ENCODE data around the gene PIGP. TPM values are rescaled to one million over a fixed set of nuclear protein-coding genes. Genes with fewer than 3 reads are reported as not detected.
"Not testable (repeated sequence)": the region's sequence is repeated elsewhere in the genome, so short reads cannot be mapped to it uniquely, and the experiment has no call there.

Gene PIGP
- total RNA-seq, 2 donors from 2014 or later: 28.3 to 29.4 TPM

DNA sequence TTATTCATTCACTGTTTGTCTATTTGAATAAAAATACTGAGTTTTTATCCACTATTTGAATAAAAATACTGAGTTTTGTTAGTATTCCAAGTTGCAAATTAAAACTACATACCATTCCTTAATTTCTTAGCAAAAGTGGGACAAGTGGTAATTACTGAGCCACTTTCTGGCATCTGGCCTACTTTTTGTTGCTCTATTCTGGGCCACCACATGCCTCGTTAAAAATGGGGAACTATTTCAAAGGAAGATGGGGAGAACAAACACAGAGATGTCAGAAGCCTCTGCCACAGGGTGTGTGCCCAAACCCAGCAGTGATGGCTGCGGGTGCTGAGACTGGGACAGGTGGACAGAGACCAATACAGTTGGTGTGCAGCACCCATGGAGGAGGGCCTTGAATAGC, 14.6 kb downstream of the PIGP start:
- Mint-ChIP-seq H3K4me1 (peaks cover 38% of the 10 kb centered on the region), H3K27ac (no peak overlapping the region), H3K4me3 (no peak overlapping the region), H3K9me3 (peaks cover 13% of the 10 kb centered on the region), H3K36me3 (ENCODE audit: low read depth) (no peaks in the 10 kb centered on the region), H3K27me3 (ENCODE audit: insufficient read depth) (peaks cover 2% of the 10 kb centered on the region)
- 77 to 86% methylated on average over 1 to 2 of the region's 2 CpGs for WGBS, 2 experiments (ENCODE audit: insufficient coverage in 1 of 2, insufficient read length in 1 of 2)
- Histone ChIP-seq H3K27me3 (ENCODE audit: control insufficient read depth, insufficient read depth, low read length, poor library complexity, severe bottlenecking) (no peaks in the 10 kb centered on the region), H3K36me3 (ENCODE audit: control insufficient read depth, insufficient read depth, low read length) (no peaks in the 10 kb centered on the region), H3K4me1 (ENCODE audit: control insufficient read depth, insufficient read depth, low read length) (peaks cover 7% of the 10 kb centered on the region), H3K9me3 (ENCODE audit: control insufficient read depth, low read length) (peaks cover 9% of the 10 kb centered on the region), H3K27ac (ENCODE audit: low read depth, low read length) (no peak overlapping the region), H3K9ac (ENCODE audit: extremely low read depth, low read length, poor library complexity, severe bottlenecking) (no peak overlapping the region), H3K4me3 (ENCODE audit: low read length) (no peak overlapping the region)
- DNase-seq: no peak
- TF ChIP-seq, protein P1, sequence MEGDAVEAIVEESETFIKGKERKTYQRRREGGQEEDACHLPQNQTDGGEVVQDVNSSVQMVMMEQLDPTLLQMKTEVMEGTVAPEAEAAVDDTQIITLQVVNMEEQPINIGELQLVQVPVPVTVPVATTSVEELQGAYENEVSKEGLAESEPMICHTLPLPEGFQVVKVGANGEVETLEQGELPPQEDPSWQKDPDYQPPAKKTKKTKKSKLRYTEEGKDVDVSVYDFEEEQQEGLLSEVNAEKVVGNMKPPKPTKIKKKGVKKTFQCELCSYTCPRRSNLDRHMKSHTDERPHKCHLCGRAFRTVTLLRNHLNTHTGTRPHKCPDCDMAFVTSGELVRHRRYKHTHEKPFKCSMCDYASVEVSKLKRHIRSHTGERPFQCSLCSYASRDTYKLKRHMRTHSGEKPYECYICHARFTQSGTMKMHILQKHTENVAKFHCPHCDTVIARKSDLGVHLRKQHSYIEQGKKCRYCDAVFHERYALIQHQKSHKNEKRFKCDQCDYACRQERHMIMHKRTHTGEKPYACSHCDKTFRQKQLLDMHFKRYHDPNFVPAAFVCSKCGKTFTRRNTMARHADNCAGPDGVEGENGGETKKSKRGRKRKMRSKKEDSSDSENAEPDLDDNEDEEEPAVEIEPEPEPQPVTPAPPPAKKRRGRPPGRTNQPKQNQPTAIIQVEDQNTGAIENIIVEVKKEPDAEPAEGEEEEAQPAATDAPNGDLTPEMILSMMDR (conservative IDR thresholded peaks at IDR 0.05): no peak

GRCh38 chr21:37057614-37058013, 15.3 kb downstream of the PIGP start:
- WGBS, 2 experiments (ENCODE audit: insufficient coverage in 1 of 2, insufficient read length in 1 of 2): 90 to 91% methylated on average over 4 to 7 of the region's 7 CpGs
- H3K27ac Mint-ChIP-seq: no peak overlapping the region
- H3K9me3 Mint-ChIP-seq: peaks cover 13% of the 10 kb centered on the region
- TF ChIP-seq, protein P1 (conservative IDR thresholded peaks at IDR 0.05): no peak
- Histone ChIP-seq H3K27ac (ENCODE audit: low read depth, low read length) (no peak overlapping the region), H3K9ac (ENCODE audit: extremely low read depth, low read length, poor library complexity, severe bottlenecking) (no peak overlapping the region), H3K27me3 (ENCODE audit: control insufficient read depth, insufficient read depth, low read length, poor library complexity, severe bottlenecking) (no peaks in the 10 kb centered on the region), H3K36me3 (ENCODE audit: control insufficient read depth, insufficient read depth, low read length) (no peaks in the 10 kb centered on the region), H3K4me1 (ENCODE audit: control insufficient read depth, insufficient read depth, low read length) (peaks cover 7% of the 10 kb centered on the region), H3K4me3 (ENCODE audit: low read length) (no peak overlapping the region), H3K9me3 (ENCODE audit: control insufficient read depth, low read length) (peaks cover 9% of the 10 kb centered on the region)
- H3K36me3 Mint-ChIP-seq (ENCODE audit: low read depth): no peaks in the 10 kb centered on the region
- H3K4me3 Mint-ChIP-seq: no peak overlapping the region
- peaks cover 2% of the 10 kb centered on the region for H3K27me3 Mint-ChIP-seq (ENCODE audit: insufficient read depth)
- H3K4me1 Mint-ChIP-seq: peaks cover 39% of the 10 kb centered on the region
- DNase-seq: no peak

- no peak overlapping the region for H3K9ac ChIP-seq (ENCODE audit: extremely low read depth, low read length, poor library complexity, severe bottlenecking)
- H3K9me3 ChIP-seq (ENCODE audit: control insufficient read depth, low read length): peaks cover 13% of the 10 kb centered on the region
- TF ChIP-seq, protein P1 (conservative IDR thresholded peaks at IDR 0.05): no peak
- peaks cover 36% of the 10 kb centered on the region for H3K4me1 Mint-ChIP-seq
- DNase-seq: no peak
- peaks cover 4% of the 10 kb centered on the region for H3K4me1 ChIP-seq (ENCODE audit: control insufficient read depth, insufficient read depth, low read length)
- H3K27me3 Mint-ChIP-seq (ENCODE audit: insufficient read depth): peaks cover 10% of the 10 kb centered on the region
- 88 to 89% methylated on average over 2 of the region's 2 CpGs for WGBS, 2 experiments (ENCODE audit: insufficient coverage in 1 of 2, insufficient read length in 1 of 2)
- no peak overlapping the region for H3K27ac ChIP-seq (ENCODE audit: low read depth, low read length)
- no peak overlapping the region for H3K4me3 Mint-ChIP-seq
- no peaks in the 10 kb centered on the region for H3K27me3 ChIP-seq (ENCODE audit: control insufficient read depth, insufficient read depth, low read length, poor library complexity, severe bottlenecking)
- H3K36me3 ChIP-seq (ENCODE audit: control insufficient read depth, insufficient read depth, low read length): no peaks in the 10 kb centered on the region
- H3K9me3 Mint-ChIP-seq: peaks cover 18% of the 10 kb centered on the region
- no peak overlapping the region for H3K27ac Mint-ChIP-seq
- H3K4me3 ChIP-seq (ENCODE audit: low read length): peak overlapping the region; percentile 11
- no peaks in the 10 kb centered on the region for H3K36me3 Mint-ChIP-seq (ENCODE audit: low read depth)
Measured at GRCh38 chr21:37055271-37055855, 17.5 kb downstream of the PIGP start.

DNA sequence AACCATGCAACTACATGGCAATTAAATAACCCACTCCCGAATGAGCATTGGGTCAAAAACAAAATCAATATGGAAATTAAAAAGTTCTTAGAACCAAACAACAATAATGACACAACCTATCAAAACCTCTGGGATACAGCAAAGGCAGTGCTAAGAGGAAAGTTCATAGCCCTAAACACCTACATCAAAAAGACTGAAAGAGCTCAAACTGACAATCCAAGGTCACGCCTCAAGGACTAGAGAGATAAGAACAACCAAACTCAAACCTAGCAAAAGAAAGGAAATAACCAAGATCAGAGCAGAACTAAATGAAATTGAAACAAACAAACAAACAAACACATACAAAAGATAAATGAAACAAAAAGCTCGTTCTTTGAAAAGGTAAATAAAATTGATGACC, 23.1 kb downstream of the PIGP start:
- Histone ChIP-seq H3K4me3 (ENCODE audit: low read length) (peak overlapping the region; percentile 50), H3K4me1 (ENCODE audit: control insufficient read depth, insufficient read depth, low read length) (peaks cover 14% of the 10 kb centered on the region), H3K9me3 (ENCODE audit: control insufficient read depth, low read length) (peaks cover 11% of the 10 kb centered on the region)
- H3K9ac ChIP-seq (ENCODE audit: extremely low read depth, low read length, poor library complexity, severe bottlenecking); H3K27ac ChIP-seq (ENCODE audit: low read depth, low read length); H3K36me3 ChIP-seq (ENCODE audit: control insufficient read depth, insufficient read depth, low read length); H3K27me3 ChIP-seq (ENCODE audit: control insufficient read depth, insufficient read depth, low read length, poor library complexity, severe bottlenecking); H3K4me3 Mint-ChIP-seq; H3K27ac Mint-ChIP-seq; H3K36me3 Mint-ChIP-seq (ENCODE audit: low read depth); DNase-seq: not testable (repeated sequence)
- peaks cover 46% of the 10 kb centered on the region for H3K4me1 Mint-ChIP-seq
- 86 to 100% methylated on average over 2 to 3 of the region's 3 CpGs for WGBS, 2 experiments (ENCODE audit: insufficient coverage in 1 of 2, insufficient read length in 1 of 2)
- peaks cover 19% of the 10 kb centered on the region for H3K9me3 Mint-ChIP-seq
- H3K27me3 Mint-ChIP-seq (ENCODE audit: insufficient read depth): peaks cover 45% of the 10 kb centered on the region

Data from endodermal cell (in vitro differentiated cells).